GM19239 (cell line): Measurements from ENCODE around the gene UCKL1.

ENCODE experiments used
- DNase-seq: peaks from one replicate; pipeline ENCODE4 v3.0.0; 2011; ENCODE audit warnings: low spot score; ENCODE audit not compliant: insufficient read length
- FAIRE-seq: peaks from 2 replicates; lab custom pipeline; 2011; peaks lifted over from hg19 to GRCh38; lab: Jason Lieb, UNC

UCKL1 gene

GRCh38 chr20:63894358-63895201 lies 61.6 kb downstream of the UCKL1 start, which contains the start of gene DNAJC5:
TSS of gene DNAJC5 (plus strand) at chr20:63895126. CDS start at chr20:63928346, 33,220 bp downstream.
- FAIRE-seq (peak; percentile 80), DNase-seq (peak; percentile 100)

GRCh38 chr20:63893999-63894357 lies 62.2 kb downstream of the UCKL1 start:
- no peak for FAIRE-seq
- DNase-seq = no peak

- FAIRE-seq (no peak), DNase-seq (no peak)
Observed at GRCh38 chr20:63892402-63892801, 63.8 kb downstream of the UCKL1 start.

- FAIRE-seq = no peak
- DNase-seq = no peak
Observed at GRCh38 chr20:63891061-63892002, 64.9 kb downstream of the UCKL1 start.

GRCh38 chr20:63890616-63891015 lies 65.6 kb downstream of the UCKL1 start:
- no peak for FAIRE-seq
- DNase-seq = no peak

GRCh38 chr20:63890201-63890576 lies 66.0 kb downstream of the UCKL1 start:
- no peak for FAIRE-seq
- DNase-seq = no peak
